Myocyte (in vitro differentiated cells): ENCODE data around the gene KDM7A. TPM values are rescaled to one million over a fixed set of nuclear protein-coding genes. Genes with fewer than 3 reads are reported as not detected.
A peak's percentile ranks its signal among the peaks of the same experiment; 100 is the strongest.

Experiments
- DNase-seq: peaks from one replicate; pipeline ENCODE4 v3.0.0-alpha.2; 2012; ENCODE audit warnings: low read depth
- polyA plus RNA-seq: library from polyadenylated mRNA; unstranded; fragments of >200 nt; gene quantifications from one replicate; pipeline ENCODE4 v1.2.1, GENCODE V29; 2012; ENCODE audit warnings: missing spikeins
- total RNA-seq: library from RNA; depleted of rRNA; stranded (reverse); fragments of >200 nt; gene quantifications from 2 replicates; pipeline ENCODE4 v1.2.3, GENCODE V29; 2014

The KDM7A gene, protein sequence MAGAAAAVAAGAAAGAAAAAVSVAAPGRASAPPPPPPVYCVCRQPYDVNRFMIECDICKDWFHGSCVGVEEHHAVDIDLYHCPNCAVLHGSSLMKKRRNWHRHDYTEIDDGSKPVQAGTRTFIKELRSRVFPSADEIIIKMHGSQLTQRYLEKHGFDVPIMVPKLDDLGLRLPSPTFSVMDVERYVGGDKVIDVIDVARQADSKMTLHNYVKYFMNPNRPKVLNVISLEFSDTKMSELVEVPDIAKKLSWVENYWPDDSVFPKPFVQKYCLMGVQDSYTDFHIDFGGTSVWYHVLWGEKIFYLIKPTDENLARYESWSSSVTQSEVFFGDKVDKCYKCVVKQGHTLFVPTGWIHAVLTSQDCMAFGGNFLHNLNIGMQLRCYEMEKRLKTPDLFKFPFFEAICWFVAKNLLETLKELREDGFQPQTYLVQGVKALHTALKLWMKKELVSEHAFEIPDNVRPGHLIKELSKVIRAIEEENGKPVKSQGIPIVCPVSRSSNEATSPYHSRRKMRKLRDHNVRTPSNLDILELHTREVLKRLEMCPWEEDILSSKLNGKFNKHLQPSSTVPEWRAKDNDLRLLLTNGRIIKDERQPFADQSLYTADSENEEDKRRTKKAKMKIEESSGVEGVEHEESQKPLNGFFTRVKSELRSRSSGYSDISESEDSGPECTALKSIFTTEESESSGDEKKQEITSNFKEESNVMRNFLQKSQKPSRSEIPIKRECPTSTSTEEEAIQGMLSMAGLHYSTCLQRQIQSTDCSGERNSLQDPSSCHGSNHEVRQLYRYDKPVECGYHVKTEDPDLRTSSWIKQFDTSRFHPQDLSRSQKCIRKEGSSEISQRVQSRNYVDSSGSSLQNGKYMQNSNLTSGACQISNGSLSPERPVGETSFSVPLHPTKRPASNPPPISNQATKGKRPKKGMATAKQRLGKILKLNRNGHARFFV
- 12.3 and 19.5 TPM in 2 replicates for total RNA-seq
- polyA plus RNA-seq, result 3.7 TPM

GRCh38 chr7:140176811-140177702 lies at the start of gene KDM7A:
Gene KDM7A (minus strand): TSS chr7:140176983. CDS start chr7:140176937, 46 bp downstream.
- peak; percentile 98 for DNase-seq

- DNase-seq, result no peak
Measured at GRCh38 chr7:140225562-140226249, 48.9 kb upstream of the KDM7A start.

- no peak for DNase-seq
Measured at GRCh38 chr7:140223515-140224221, 46.9 kb upstream of the KDM7A start.

DNA sequence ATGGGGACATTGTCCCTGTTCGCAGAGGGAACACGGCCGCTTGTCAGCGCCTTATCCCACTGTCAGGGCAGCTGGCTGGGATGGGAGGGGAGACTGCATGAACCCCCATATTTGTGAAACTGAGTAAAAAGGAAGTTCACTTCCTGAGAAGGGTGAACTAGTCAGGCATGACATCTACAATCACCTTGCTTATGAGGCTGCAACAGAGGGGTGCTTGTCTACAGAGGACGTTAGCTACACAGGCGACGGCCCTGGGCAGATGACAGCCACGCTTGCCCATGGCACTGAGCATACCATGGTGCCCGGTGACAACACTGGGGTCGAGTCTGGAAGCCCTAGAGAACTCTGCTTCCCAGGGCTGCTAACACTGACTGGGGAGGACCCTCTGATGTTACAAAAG lies 46.0 kb upstream of the KDM7A start:
- DNase-seq, result no peak

DNA sequence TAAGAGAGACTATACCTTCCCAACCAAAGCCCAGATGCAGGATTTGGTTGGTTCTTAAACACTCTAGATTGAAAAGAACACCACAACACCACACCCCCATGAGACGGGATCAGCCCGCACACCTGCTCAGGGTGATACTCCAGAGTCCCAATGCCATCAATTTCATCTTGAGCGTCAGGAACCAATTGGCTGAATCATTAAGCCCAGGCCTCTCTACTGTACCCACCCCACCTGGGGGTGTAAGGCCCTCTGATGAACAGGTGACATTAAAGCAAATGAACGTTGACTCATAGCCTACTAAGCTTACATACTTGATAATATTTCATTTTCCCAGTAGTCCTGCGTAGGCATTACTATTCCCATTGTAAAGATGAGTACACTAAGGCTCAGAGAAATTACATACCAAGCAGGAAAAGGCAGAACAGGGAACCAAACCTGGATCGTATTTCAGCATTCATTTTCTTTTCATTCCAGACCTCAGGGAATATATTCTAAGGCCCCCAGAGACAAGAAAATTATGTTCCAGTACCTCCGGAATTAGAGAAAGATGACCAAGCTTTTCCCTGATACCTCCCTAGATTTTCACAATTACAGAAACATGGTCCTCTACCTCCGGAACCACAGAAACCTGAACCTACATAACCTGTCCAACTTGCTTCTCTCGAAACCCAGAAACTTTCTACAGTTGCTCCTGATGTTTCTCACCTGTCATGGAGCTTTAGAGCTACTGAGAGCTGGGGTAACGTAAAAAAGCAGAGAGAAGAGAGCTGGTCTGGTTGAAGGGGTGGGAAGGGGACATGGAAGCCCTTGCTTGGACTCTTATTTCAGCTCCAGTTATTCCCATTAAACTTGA lies 43.1 kb upstream of the KDM7A start:
- DNase-seq, result no peak

- no peak for DNase-seq
Measured at GRCh38 chr7:140218656-140219055, 41.9 kb upstream of the KDM7A start.

DNA sequence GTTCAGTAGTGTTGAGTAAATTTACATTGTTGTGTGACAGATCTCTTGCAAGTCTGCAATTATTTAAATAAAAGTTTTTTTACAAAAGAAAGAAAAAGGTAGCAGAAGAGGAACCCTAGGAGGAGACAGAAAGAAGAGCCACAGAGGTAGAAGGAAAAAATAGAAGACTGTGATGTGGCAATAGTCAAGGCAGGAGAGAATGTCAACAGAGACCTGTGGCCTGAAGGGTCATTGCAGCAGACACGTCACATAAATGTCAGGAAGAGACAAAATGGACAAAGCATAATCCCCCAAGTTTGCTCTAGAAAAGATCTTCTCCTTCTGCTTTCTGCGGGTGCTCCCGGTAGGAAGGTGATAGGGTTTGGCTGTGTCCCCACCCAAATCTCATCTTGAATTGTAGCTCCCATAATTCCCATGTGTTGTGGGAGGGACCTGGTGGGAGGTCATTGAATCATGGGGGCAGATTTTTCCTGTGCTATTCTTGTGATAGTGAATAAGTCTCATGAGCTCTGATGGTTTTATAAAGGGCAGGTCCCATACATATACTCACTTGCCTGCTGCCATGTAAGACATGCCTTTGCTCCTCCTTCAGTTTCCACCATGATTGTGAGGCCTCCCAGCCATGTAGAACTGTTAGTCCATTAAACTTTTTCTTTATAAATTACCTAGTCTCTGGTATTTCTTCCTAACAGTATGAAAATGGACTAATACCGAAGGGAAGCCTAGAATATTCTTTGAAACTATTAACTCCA lies 41.1 kb upstream of the KDM7A start:
- no peak for DNase-seq

- no peak for DNase-seq
Measured at GRCh38 chr7:140215281-140215680, 38.5 kb upstream of the KDM7A start.

GRCh38 chr7:140214075-140214684 lies 37.4 kb upstream of the KDM7A start:
- peak; percentile 66 for DNase-seq

- DNase-seq, result no peak
Measured at GRCh38 chr7:140213684-140214074, 36.9 kb upstream of the KDM7A start.

DNA sequence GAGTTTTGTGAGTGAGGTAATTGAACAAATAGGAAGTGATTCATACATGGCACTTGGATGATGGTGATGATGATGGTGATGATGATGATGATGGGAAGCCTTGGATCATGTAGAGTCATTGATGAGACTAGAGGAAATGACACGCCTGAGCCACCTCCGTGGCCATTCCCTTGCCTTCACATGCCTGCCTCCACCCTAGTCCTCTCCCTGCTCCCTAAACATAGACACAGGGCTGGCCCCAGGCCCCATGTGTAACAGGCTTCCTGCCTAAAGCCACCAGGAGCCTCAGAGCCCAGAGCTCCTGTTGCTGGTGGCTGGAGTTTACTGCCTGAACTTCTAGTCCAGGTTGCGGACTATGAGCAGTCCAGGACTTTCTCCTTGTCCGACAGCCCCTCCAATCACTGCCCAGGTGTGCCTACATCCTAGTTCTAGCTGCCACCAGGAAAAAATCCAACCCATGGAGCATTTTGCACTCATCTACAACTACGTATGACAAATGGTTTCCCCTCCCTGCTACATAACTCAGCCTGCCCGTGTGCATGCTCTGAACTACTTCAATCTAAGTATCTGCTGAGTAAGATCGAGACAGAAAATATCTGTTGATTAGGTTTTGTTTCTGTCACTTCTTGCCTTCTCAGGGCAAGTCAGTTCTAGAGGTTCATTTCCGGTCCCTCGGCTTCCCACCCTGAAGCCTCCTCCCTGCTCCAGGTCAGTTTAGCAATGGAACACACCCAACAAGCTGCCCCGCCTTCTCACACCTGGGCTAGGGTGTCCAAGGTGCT lies 35.5 kb upstream of the KDM7A start:
- DNase-seq, result no peak

DNA sequence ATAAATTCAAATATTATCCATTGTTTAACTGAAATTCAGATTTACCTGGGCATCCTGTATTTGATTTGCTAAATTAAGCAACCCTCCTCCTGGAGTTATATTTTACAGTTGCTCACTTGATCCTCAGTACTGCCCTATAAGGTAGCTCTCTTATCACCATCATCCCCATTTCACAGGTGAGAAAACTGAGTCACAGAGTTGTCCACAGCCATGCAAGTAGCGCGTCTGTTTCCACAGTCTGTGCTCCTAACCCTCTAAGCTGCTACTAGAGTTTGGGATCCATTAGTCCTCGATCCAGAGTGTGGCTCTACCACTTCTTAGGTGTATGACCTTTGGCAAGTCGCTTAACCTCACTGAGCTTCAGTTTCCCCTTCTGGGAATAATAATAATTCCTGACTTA lies 34.9 kb upstream of the KDM7A start:
- DNase-seq, result no peak

- DNase-seq, result no peak
Measured at GRCh38 chr7:140209866-140210609, 33.3 kb upstream of the KDM7A start.

DNA sequence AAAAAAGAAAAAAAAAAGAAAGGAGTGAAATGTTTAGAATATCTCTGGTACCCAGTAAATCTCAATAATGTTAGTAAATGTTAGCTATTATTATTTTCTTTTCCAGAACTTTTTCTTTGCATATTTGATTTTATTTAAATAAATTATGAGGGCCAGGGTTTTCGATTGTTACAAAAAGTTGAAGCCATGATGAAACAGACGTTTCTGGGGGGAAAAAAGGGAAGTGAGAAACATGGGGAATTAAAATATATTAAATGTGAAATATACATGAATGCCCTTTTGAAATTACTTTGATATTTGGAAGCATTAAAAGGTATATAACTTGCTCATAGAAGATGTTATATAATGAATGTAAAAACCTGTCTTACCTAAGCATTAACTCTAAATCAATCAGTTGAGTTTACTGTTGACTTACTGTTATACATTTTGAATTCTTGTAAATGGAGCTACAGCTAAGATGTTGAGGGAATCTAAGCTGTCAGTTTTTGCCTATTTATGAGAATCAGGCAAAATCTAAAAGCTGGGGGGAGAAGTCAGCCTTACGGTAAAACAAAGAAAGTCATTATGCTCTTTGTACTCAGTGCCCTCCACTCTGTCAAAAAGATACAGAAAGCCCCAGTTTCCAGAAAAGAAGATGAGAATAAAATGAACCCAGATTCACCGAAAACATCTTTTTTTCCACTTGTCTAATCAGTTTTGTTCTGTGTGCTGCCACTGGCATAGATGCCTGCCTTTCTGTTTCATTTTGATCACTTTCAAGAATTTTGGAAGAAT lies 30.0 kb upstream of the KDM7A start:
- no peak for DNase-seq

- no peak for DNase-seq
Measured at GRCh38 chr7:140205600-140205999, 28.8 kb upstream of the KDM7A start.
